ENCODE results near the gene C1QL3.

C1QL3 gene

DNA sequence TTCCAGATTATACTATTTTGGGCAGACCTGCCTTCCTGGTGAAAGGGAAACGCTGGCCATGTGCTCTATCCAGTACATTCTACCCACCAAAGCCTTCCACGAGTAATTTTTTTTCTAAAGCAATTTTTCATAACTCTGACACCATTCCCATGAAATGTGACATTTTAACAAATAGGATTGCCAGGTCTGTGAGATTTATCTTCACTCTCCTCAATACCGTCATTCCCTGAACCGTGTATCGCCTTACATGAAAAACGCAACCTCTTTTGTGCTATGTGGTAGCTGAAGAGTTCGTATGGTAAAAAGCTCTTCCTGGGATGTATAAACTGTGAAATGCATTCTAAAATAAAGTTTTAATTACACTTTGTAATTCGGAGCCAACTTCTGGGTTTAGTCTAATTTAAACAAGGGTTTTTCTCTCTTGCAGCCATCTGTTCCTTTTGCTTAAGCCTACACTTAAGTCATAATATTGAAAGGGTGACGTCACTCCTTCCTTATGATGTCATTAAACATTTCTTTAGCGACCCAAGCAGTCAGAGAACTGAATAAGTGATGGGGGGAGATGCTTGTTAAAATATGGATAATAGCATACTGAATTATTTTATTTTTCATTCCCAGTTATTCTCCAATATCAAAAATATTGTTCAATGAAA is 27.7 kb downstream of the C1QL3 start:
- no peak for DNase-seq

DNA sequence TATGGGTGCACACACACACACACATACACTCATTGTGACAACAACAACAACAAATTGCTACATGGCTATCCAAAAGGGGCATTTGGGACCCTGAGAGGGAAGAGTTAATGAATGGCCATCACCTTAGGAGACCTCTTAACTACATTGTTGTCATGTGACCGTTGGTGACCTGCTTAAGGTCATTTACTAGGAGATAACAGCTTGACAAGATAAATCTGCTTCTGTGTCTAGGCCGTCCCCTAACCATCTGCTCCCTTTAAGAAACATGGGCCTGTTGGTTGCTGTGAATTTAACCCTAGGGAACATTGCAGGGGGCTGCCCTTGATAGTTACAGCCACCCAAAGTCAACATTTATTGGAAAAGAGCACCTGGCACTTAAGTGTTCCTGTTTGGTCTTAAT is 29.7 kb downstream of the C1QL3 start:
- DNase-seq = no peak

- DNase-seq = no peak
These were observed 31.2 kb downstream of the C1QL3 start for GRCh38 chr10:16490511-16490910.

DNA sequence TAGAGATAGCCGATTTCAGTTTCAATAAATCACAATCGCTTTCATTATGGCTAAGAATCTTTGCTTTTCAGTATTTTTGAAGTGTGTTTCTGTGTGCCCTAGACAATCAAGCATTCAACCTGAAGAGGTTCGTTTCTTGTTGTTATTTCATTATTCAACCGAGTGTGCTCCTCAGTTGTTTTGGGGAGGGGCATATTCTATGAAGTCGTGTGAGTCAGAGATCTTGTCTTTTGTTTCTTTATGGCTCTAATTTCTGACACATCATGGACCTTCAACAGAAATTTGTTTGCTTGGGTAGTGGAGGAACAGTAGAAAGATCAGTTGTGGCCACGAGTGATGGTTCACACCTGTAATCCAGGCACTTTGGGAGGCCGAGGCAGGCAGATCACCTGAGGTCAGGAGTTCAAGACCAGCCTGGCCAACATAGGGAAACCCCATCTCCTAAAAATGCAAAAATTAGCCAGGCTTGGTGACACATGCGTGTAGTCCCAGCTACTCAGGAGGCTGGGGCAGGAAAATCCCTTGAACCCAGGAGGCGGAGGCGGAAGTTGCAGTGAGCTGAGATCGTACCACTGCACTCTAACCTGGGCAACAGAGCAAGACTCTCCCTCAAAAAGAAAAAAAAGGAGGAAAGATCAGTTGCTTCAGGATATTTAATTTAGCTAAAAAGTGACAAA is 38.3 kb downstream of the C1QL3 start:
- DNase-seq = no peak

DNA sequence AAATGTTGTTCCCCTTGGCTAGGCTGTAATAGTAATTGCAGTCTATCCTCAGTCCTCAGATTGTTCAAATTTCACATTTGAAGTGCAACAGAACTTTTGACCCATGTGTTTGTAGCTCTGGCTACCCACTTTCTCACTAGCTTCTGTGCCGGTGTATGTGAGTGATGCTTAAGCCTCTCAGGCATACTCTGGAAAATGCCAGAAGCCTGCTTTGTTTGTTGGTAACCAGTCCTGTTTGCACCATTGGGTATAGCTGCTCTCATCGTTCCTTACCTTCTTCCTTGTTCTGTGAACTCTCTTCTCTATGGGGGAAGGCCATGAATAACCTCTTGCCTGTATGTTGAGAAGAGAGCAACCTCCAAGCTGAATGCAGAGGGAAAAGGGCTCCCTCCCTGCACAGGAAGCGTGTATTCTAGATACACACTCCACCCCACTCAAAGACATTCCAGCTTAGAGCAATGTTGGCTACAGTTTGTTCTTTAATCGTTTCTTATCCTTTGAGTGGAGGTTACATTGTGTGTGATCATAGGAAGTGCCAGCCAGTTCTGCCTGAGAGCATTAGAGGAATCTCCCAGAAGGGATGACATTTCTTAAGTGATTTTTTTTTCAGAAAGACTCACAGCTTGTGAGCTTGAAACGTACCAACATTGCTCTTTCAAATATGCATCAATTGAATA is 40.5 kb downstream of the C1QL3 start:
- peak; percentile 2 for DNase-seq

- DNase-seq = no peak
These were observed 42.9 kb downstream of the C1QL3 start for GRCh38 chr10:16478801-16479200.

- DNase-seq = no peak
These were observed 43.9 kb downstream of the C1QL3 start for GRCh38 chr10:16477757-16478156.

DNA sequence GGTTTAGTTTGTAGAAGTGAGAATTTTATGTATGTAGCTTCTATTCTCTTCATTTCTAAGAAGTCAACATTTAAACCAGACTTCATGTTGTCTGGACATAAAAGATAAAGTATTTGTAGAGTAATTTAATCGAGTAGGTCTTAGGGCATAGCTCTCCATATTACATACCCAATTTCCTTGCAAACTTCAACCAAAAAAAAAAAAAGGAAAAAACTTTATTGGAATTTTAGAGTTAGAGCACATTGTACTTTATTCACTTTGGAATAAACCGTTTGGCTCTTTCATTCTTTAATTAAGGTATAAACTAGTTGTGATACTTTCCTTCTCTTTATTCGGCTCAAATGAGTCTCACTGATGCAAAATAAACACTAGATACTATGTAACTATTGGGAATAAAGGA is 48.9 kb downstream of the C1QL3 start:
- DNase-seq = no peak

GRCh38 chr10:16470747-16471146 is 50.9 kb downstream of the C1QL3 start:
- DNase-seq = no peak

- DNase-seq = no peak
These were observed 55.7 kb downstream of the C1QL3 start for GRCh38 chr10:16466001-16466400.
